ENCODE results near the gene AP3S2. TPM values are rescaled to one million over a fixed set of nuclear protein-coding genes. Genes with fewer than 3 reads are reported as not detected.
"Not testable (repeated sequence)": the region's sequence is repeated elsewhere in the genome, so short reads cannot be mapped to it uniquely, and the experiment has no call there.

AP3S2 gene
- total RNA-seq, 1 donor from 2014 or later = 42.2 TPM

DNA sequence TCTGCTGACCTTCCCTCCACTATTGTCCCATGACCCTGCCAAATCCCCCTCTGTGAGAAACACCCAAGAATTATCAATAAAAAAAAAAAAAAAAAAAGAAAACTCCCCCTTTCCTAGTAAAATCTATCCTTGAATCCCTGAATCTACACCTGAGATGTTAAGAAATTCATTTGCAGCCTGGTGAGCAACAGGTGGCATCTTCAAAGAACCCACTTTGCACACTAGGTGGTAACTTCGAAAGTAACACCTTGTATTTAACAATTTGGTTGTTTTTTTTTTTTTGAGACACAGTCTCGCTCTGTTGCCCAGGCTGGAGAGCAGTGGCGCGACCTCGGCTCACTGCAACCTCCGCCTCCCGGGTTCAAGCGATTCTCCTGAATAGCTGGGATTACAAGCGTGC, 24.3 kb downstream of the AP3S2 start:
- DNase-seq (ENCODE audit: low read depth in 2 of 2) = not testable (repeated sequence)

DNA sequence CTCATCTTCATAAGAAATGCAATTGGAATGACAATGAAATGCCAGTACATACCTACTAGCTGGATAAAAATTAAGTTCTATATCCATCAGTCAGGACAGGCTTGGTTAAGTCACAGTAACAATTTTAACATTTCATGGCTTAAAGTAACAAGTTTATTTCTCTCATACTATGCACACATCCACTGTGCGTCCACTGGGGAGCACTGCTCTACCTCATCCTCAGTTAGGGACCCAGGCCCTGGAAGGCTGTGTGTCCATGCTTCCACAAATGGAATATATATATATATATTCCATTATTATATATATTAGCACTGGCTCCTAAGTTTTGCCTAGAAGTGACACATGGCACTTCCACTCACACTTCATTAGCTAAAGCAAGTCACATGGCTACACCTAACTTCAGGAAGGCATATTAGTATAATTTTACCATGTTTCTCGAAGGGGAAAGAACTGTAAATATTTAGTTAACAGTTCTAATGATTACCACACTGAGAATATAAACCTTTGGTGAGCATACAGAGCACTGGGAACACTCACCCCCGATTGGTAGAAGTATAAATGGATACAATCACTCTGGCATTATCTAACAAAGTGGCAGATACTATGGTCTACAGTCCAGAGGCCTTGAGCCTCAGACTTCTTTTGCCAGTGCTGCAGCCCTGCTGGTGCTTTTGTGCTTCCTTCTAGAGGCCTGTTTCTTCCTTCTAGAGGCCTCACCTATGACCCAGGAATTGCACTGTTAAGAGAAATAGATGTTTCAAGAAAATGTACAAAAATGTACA, 28.6 kb downstream of the AP3S2 start:
- DNase-seq (ENCODE audit: low read depth in 2 of 2) = no peak

DNA sequence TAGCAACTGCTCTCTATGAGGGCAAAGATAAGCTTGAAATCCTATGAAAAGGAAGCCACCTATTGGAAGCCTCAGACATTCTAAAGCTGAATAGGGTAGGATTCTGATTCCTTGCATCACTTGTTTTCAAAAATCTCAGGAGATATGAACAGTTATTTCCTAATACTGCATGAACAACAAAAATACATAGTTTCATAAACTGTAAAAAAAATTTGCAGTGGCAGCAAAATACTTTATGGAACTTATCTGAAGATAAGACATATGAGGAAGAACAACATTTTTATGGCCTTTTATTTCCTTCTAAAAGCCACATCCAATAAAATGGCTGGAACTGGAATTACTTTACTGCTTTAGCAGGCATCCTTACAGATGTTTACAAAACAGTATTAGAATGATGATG, 29.9 kb downstream of the AP3S2 start:
- DNase-seq (ENCODE audit: low read depth in 2 of 2) = no peak

DNA sequence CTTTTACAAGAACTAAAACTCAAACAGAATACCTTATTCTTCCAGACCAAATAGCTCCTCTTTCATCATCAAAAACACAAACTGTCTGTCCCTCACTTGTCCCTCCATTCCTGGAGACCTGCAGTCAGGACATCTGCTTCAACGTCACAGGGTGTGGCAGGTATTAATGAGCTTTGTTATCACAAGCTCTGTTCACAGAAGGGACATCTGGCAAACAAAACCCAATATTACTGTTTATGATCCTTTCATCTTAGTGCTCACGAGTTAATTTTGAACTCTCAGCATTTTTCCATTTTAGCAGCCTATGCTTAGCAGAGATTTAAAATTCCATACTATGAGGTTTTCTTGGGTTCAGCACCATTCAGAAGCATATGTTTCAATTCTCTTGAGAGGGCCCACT, 32.9 kb downstream of the AP3S2 start:
- no peak for DNase-seq (ENCODE audit: low read depth in 2 of 2)

DNA sequence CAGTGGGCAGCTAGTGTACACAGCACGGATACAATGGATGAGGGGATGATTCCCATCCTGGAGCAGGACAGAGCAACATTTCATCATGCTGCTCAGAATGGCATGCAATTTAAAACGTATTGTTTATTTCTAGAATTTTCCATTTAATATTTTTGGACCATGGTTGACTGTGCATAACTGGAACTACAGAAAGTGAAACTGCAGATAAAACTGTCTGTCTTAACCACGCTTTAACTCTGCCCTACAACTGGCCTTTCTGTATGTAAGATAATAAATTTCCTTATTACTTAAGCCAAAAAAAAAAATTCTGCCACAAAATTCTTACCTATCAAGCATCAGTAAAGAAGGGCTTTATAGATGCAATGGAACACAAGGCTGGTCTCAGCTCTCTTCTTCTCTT, 33.4 kb downstream of the AP3S2 start:
- no peak for DNase-seq (ENCODE audit: low read depth in 2 of 2)

DNA sequence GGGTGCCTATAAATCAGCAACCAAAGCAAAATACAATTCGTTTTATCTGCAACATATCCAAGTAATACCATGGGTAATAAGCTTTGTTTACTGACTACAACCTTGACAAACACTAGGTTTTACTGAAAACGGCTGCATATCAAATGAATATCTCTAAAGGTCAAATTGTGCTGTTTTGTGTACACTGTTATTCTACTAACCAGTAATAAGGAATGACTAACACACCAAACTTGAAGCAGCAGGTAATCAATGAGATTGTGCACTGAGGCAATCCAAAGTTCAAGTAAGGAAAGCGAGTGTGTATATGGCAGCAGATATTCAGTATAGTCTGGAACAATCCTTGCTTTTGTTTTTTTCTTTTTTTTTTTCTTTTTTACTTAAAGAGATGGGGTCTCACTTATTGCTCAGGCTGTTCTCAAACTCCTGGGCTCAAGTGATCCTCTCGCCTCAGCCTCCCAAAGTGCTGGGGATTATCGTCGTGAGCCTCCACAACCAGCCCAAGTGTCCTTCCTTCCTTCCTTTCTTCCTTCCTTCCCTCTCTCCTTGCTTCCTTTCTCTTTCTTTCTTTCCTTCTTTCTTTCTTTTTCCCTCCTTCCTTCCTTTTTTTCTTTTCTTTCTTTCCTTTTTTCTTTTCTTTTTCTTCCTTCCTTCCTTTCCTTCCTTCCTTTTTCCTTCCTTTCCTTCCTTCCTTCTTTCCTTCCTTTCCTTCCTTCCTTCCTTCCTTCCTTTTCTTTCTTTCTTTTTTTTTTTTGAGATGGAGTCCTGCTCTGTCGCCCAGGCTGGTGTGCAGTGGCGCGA, 34.9 kb downstream of the AP3S2 start:
- no peak for DNase-seq (ENCODE audit: low read depth in 2 of 2)

DNA sequence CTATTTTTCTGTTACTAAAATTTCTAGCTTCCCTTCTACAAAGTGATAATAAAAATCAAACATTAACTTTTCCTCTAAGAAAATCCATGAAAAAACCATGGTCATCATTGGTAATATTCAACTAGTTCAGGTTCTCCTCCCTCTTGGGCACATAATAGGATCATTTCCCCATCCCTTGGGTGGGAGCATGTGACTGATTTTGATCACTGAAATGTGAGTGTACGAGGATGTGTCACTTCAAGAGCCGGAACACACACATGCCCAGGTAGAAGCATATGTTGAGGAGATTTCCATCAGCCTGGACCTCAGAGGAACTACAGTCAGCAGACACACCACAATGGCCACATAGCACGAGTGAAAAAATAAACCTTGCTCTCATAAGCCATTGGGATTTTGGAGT, 36.1 kb downstream of the AP3S2 start:
- no peak for DNase-seq (ENCODE audit: low read depth in 2 of 2)

DNA sequence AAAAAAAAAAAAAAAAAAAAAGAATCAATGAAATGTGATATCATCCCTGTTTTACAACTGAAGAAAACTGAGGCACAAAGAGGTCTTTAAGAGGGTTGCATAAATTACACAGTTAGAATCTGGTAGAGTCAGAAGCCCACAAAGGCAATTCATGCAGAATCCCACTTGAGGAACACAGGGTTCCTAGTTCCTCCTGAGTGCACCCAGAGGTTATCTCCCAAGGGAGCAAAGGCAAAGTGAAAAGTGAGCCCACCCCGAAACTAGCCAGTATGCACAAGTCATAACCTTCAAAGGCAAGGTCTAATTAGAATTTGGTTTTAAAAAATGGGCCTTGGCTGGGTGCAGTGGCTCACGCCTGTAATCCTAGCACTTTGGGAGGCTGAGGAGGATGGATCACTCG, 37.8 kb downstream of the AP3S2 start:
- no peak for DNase-seq (ENCODE audit: low read depth in 2 of 2)

DNA sequence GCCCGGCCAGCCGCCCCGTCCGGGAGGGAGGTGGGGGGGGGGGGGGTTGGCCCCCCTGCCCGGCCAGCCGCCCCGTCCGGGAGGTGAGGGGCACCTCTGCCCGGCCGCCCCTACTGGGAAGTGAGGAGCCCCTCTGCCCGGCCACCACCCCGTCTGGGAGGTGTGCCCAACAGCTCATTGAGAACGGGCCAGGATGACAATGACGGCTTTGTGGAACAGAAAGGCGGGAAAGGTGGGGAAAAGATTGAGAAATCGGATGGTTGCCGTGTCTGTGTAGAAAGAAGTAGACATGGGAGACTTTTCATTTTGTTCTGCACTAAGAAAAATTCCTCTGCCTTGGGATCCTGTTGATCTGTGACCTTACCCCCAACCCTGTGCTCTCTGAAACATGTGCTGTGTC, 38.9 kb downstream of the AP3S2 start:
- not testable (repeated sequence) for DNase-seq (ENCODE audit: low read depth in 2 of 2)

DNA sequence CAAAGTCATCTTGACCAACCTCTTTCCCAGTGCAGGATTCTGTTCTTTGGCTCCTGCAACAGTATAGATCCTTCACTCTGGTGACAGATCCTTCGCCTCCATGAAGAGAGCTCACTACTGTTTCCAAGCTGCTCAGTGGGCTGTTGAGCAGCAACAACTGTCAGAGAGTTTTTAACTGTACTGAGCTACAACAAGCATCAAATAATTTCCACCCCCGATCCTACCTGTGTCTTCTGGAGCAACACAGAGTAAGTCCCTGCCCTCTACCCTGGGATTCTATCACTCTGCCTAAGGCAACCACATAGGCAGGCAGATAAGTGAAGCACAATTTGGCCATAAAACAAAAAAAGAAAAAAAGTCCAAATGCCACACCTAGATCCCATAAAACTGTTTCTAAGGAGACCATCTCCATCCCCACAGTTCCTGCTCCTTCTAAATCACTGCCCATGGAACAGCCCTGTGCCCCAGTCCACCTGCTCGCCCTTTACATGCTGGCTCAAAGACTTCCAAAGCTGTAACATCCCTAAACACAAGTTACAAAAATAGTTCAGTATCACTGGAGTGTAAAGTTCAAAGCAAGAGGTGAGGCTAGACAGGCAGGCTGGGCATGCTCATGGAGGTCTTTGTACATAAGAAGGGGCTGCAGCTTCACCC, 41.3 kb downstream of the AP3S2 start:
- DNase-seq (ENCODE audit: low read depth in 2 of 2) = no peak

DNA sequence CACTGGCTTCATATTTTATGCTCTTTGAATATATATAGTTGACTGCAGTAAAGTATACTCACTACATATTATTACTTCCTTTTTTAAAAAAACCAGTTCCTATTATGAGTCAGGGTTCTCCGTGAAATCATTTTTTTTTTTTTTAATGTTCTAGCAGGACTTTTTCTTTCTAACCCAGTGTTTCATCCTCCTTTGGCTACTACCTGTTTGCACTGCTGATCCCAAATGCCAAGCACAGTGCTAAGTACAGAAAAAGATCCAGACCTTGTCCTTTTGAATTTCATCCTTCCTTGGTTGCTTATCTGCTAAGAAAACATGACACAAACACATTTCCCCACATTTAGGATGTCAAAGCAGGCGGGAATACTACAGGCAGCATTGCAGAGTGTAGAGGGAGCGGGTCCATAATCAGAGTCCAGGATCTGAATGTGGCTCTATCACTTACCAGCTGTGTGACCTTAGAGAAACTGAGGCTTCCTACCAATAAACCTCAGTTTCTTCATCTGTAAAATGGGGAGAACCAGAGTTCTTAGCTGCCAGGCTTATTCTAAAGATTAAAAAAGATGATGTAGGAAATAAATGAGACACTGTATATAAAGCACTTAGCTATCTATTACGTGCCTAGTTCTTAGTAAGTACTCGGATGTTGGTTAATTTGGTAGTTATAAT, 42.0 kb downstream of the AP3S2 start:
- peak in 1 of 2 donors; percentile 35 for DNase-seq (ENCODE audit: low read depth in 2 of 2)

DNA sequence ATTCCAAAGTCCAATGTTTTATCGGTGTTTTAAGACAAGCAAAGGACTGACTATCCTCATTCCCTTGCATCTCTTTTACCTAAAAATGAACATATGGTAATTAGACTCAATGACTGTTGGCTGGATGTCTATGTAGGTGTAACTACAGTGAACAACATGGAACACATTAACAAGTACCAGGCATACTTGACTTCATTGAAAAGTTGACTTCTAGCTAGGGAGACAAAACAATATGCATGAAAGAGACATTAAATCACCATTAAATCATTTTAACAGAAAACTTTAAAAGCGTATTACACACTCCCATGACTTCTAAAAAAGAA, 44.9 kb downstream of the AP3S2 start:
- DNase-seq (ENCODE audit: low read depth in 2 of 2) = no peak

DNA sequence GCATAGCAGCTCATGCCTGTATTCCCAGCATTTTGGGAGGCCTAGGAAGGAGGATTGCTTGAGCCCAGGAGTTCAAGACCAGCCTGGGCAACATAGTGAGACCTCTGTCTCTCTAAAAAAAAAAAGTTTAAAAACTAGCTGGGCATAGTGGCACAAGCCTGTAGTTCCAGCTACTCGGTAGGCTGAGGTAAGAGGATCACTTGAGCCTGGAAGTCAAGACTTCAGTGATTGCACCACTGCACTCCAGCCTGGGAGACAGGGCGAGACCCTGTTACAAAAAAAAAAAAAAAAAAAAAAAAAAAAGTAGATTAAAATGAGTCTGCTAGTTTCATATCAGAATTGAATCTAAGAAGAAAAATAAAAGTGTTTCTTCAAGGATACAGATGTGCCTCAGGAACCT, 46.7 kb downstream of the AP3S2 start:
- DNase-seq (ENCODE audit: low read depth in 2 of 2) = no peak

DNA sequence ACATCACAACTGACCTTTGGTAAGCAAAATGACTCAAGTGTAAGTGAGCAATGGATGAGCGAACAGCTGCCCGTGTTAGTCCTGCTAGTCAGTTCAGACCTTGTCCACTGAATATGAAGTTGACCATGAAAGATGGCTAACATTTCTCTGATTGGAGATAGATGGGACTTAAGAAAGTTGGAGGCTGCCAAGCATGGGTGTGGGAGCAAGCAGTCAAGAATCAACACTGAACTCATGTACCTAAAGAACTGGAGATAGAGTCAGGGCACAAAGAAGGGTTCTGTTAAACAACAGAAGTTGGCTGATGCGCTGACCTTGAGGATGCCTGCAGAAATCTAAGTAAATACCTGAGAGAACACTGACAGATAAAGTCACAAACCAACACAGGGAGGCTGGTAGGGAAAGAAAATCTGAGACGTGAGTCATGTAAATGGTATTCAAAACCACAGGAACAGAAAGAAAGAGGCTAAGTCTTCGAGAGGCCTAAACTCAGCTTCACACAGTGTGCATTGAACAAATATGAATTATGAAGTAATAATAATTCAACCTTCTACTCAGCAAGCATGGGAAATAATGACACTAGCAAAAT, 48.4 kb downstream of the AP3S2 start:
- peak in 1 of 2 donors; percentile 69 for DNase-seq (ENCODE audit: low read depth in 2 of 2)

DNA sequence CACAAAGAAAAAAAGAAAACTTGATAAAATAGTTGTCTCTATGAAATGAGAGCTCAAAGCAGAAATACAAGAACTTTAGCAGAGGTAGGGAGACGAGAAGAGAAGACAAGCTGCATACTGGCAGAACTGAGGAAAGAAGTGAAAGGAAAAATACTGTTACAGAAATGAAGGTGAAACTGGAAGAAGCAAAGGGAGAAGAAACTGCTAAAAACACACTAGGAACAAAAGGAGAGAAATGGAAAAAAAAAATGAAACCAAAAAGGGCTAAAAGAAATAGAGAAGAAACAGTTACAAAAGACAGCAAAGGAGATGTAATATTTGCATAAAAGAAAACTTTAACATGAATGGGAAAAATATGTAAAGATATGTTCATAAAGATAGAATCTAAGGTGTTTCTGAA, 51.8 kb downstream of the AP3S2 start:
- DNase-seq (ENCODE audit: low read depth in 2 of 2) = no peak

DNA sequence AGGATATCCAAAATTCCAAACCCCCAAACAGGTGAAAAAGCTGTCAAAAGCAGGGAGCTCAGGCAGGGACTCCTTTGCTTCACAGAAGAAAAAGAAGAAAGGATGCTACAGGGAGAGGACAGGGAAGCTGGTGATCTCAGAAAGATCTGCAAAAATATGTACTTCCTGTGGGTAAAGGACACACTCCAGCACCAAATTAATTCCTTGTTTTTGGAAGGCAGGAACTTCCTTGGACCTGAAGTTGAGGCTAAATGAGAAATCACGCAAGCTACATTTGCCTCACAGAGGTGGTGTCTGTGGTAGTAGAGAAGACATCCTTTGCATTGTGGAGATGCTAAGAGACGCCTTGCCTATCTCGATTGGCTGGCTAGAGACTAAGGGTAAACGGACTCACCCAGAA, 52.5 kb downstream of the AP3S2 start:
- no peak for DNase-seq (ENCODE audit: low read depth in 2 of 2)

DNA sequence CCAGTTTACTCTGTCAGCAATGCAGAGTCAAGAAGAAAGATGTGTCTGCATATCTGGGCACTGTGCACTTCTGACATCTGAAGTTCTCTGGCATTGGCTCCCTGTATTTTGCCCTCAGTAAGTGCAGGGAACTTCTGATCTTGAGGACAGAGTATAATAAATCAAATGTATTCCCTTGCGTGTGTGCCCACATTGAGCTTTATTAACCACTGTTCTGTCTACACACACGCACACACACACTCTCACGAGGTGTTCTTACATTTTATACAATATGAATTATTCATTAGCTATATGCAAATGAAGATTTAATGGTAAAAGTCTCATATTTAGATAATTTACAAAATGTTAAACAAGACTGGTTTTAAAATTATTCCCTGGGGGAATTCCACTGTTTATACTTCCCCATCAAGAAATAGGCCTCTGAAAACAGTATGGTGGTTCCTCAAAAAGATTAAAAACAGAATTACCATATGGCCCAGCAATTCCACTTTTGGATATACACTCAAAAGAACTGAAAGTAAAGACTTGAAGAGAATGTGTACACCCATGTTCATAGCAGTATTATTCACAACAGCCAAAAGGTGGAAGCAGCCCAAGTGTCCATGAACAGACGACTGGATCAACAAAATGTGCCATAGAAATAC, 54.5 kb downstream of the AP3S2 start:
- DNase-seq (ENCODE audit: low read depth in 2 of 2) = no peak

DNA sequence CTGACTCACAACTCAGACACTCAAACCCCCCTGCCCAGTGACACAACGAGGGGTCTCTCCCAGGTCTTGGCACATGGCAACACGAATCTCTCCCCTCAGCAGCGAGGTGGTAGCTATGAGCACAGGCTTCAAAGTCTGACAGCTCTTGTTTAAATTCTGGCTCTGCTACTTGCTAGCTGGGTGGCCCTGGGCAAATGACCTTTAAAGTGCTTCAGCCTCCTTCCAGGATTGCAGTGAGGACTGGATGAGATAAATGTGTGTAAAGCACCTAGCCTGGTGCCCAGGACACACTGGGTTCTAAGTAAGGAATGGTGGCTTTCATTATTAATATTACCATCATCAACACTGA, 56.0 kb downstream of the AP3S2 start:
- no peak for DNase-seq (ENCODE audit: low read depth in 2 of 2)

DNA sequence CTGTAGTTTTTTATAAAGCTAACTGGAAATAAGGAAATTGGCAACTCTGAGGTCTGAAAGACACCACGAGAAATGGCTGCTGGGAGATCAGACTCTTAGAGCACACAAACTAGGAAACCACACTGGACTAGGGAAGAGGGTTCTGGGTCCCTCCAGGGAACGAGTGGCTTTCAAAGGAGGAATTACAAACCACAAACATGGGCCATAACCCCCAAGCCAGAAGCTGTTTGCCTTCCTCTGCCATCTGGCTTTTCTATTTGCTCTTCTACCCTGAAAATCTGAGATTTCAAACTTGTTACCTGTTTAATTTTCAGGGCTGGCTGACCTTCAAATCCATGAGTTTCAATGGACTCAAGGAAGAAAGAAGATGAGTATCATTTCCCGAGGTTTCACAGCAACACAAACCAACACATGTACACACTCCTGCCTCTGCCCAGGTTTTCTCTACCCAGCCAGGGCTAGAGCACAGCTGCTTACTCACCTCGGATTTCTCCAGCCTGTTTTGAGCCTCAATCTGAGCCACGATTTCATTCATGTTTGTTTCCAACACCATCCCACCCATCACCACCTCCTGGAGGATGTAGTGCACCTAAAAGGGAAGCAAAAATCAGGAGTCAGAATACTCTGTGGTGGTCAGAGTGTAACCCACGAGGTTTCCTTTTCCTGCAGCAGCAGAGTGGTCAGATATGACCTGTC, 56.5 kb downstream of the AP3S2 start:
- peak in 1 of 2 donors; percentile 32 for DNase-seq (ENCODE audit: low read depth in 2 of 2)

DNA sequence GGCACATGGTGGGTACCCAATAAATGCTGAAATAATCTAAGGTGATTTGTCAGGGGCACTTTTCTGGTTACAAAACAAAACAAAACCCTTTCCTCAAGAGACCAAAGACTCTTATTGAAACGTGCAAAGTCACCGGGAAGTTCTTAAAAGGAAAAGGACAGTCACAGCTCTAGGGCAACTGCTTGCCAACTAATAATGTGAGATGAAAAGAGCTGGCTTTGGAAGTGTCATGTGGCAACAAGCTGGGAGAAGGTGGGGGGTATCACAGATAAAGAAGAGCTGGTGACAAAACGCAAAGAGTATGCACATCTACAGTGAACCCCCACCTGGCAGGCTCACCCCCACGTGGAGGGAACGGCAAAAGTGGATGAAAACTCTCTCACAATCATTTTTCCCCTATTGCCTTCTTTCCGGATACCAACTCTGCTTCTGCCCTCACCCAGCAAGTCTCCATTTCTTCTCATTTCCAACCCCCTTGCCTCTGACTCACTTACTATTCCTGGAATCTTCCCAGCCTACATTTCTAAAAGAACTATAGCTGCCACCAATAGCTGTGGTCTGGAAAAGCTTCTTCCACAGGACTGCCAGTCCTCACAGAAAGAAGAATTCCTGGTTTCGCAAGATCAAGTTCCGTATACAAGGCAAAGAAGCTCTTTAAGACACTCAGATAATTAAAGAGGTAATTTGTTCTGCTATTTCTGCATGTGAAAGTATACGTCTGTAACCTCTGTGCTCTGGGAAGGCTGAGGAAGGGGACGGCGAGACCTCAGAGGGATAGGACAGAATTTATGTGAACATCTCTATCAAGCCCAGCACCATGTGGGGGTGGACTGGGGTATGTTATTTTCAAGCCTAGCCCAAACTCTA, 57.3 kb downstream of the AP3S2 start:
- peak in 1 of 2 donors; percentile 37 for DNase-seq (ENCODE audit: low read depth in 2 of 2)

Data from dermis microvascular lymphatic vessel endothelial cell (primary cell).